Measurements from ENCODE around the gene TPK1.
"Not testable (repeated sequence)": the region's sequence is repeated elsewhere in the genome, so short reads cannot be mapped to it uniquely, and the experiment has no call there.

Gene TPK1

DNA sequence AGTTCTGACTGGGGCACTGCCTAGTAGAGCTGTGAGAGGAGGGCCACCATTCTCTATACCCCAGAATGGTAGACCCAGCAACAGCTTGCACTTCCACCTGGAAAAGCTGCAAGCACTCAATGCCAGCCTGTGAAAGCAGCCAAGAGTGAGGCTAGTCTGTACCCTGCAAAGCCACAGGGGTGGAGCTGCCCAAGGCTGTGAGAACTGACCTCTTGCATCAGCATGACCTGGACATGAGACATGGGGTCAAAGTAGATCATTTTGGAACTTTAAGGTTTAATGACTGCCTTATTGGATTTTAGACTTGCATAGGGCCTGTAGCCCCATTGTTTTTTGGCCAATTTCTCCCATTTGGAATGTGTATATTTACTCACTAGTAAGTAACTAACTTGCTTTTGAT, 206.3 kb downstream of the TPK1 start:
- DNase-seq (ENCODE audit: low spot score) = no peak

DNA sequence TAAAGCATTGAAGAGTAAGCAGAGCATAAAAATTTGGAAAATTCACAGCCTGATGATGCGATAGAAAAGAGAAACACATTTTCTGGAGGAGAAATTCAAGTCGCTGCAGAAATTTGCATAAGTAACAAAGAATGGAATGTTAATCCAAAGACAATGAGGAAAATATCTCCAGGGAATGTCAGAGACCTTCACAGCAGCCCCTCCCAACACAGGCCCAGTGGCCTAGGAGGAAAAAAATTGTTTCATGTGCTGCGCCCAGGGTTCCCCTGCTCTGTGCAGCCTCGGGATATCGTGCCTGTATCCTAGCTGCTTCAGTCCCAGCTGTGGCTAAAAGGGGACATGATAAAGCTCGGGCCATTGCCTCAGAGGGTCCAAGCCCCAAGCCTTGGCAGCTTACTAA, 206.8 kb downstream of the TPK1 start:
- DNase-seq (ENCODE audit: low spot score) = no peak

DNA sequence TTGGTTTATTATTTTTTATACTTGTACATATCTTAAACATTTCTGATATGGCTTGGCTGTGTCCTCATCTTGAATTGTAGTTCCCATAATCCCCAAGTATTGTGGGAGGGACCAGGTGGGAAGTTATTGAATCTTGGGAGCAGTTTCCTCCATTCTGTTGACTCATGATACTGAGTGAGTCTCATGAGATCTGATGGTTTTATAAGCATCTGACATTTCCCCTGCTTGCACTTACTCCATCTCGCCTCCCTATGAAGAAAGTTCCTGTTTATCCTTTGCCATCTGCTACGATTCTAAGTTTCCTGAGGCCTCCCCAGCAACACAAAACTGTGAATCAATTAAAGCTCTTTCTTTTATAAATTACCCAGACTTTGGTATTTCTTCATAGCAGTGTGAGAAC, 207.7 kb downstream of the TPK1 start:
- DNase-seq (ENCODE audit: low spot score) = no peak

DNA sequence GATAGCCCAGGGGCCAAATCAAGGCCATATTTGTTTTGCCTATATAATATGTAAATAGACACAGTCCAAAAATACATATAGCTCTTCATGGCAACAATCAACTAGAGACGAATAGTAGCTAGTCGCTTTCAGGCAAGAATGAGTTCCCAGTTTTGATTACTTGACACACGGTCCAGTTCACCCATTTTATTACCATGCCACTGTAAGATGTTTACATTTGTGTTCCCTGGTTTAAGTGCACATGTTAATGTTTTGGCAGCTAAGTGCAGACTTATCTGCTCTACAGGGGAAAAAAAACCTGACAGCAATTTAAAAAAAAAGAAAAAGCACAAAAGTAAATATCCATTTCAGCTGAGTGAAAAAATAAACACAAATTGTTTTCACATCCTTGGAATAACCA, 213.1 kb downstream of the TPK1 start:
- no peak for DNase-seq (ENCODE audit: low spot score)

DNA sequence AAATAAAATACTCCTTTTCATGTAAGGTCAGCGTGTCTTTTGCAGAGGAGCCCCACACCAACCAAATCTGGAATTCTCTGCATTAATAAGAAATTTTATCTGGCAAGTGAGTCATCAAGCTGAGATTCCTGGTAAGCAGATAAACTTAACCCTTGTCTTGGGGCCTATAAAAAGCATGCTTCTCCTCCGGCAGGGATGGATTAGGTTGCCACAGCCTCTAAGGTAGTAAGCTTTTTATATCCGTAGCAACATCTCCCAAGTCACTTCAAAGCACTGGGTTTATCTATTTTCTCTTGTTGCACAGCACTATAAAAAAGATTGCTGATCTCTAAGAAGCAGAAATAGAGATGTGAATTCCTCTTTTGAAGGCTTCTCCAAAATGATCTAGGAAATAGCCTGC, 229.6 kb downstream of the TPK1 start:
- DNase-seq (ENCODE audit: low spot score) = no peak

DNA sequence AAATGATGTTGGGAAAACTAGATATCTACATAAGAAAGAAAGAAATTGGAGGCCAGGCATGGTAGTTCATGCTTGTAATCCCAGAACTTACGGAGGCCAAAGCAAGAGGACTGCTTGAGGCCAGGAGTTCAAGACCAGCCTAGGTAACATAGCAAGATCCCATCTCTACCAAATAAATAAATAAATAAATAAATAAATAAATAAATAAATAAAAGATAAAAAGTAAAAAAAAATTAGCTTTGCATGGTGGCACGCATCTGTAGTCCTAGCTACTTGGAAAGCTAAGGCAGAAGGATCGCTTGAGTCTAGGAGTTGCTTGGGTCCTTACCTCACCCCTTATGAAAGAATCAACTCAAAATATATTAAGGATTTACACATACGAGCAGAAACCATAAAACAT, 238.9 kb downstream of the TPK1 start:
- no peak for DNase-seq (ENCODE audit: low spot score)

DNA sequence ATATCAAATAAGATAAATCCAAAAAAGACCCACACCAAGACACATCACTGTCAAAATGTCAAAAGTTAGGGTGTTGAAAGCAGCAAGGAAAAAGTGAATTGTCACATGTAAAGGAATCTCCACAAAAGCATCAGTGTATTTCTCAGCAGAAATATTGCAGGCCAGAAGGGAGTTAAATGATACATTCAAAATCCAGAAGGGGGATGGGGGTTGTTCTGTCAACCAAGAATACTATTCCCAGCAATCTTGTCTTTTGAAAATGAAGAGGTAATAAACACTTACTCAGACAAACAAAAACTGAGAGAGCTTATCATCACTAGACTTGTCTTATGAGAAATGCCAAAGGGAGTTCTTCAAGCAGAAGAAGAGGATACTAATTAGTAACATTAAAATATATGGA, 241.3 kb downstream of the TPK1 start:
- DNase-seq (ENCODE audit: low spot score) = no peak

DNA sequence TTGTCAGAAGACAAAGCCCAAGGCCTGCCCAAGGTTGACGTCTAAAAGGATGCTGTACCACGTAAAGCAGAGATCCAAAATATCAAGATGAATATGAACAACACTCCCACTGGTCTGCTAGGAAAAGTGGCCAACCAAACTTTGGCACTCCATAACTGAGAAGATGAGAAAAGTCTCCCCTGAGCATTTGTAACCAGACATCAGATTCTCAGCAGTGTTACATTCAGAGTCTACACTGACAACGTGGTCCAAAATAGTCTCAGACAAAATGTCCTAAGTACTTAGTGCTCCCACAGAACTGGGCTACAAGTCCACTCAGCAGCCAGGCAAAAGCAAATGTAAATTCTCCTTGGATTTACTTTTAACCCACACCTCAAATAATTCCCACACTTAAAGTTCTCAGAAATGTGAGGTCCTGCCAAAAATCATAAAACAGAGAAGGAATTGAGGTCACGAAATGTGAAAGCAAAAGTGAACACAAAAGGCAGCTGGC, 247.2 kb downstream of the TPK1 start:
- no peak for DNase-seq (ENCODE audit: low spot score)

DNA sequence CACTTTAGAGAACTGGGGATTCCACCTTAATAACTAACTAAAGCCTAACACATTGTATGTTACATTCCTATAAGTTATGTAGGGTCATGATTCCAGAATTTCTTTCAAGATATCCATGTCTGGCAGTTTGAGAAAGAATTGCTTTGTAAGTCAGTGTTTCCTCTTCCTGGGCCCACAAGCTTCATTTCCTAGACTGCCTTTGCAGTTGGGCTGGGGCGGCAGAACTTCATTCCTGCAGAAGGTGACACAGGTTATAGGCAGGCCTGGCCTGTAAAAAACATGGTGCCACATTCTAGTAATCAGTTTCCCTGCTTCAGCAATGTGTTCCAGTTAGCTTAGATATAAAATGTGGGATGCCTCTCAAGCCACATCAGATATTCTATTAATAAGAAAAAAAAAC, 248.2 kb downstream of the TPK1 start:
- DNase-seq (ENCODE audit: low spot score) = no peak

DNA sequence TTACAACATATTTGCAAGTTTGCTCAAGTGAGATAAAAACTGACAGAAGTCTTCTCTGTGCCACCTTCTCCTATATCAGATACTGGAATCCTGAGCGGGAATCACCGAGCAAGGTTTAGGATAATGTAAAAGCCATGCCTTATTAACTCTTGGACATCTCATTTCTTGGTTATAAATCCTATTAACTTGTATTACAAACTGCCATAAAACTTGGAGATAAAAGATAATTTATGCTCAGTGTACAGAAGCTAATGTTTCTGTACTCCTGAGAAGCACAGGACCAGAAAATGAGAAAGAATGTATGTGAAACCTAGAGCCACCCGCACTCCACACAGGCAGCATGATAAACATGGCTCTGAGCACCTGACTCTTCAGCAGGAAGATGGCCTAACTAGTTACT, 251.1 kb downstream of the TPK1 start:
- DNase-seq (ENCODE audit: low spot score) = no peak

DNA sequence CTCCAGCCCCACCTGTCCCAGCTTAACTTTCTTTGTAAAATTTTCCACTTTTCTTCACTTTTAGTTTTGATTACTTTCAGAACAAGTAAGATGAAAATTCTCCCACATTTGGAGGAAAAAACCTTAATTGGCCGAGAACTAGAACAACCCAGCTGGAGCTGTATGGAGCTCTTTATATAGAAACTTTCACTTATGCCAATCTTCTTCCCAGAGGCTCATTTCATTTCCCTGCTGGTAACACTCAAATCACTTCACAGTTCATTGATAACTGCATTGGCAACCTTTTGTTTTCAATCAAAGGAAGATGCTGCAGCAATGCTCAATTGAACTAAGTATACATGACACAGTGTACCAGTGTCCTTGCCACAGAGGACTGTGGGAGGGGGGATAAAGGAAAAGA, 256.2 kb downstream of the TPK1 start:
- no peak for DNase-seq (ENCODE audit: low spot score)

DNA sequence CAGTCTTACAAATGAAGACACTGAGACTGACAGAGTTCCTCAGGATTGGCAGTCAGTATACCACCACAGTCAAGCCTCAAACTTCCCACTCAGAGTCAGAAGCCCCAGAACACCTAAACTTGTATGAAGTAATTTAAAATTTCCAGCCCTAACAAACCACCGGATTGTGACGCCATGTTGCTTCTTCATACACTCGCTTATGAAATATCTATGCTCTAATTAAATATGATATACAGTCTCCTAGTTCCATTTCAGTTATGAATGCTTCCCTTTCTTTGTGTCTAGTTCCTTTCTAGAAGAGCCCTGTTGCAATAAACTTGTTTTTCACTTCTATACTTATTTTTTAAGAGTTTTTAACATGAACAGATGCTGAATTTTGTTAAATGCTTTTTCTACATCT, 260.4 kb downstream of the TPK1 start:
- no peak for DNase-seq (ENCODE audit: low spot score)

DNA sequence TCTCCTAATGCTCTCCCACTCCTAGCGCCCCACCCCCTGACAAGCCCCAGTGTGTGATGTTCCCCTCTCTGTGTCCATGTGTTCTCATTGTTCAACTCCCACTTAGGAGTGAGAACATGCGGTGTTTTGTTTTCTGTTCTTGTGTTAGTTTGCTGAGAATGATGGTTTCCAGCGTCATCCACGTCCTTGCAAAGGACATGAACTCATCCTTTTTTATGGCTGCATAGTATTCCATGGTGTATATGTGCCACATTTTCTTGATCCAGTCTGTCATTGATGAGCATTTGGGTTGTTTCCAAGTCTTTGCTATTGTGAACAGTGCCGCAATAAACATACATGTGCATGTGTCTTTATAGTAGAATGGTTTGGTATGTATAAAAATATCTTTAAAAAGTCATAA, 261.1 kb downstream of the TPK1 start:
- DNase-seq (ENCODE audit: low spot score) = not testable (repeated sequence)

DNA sequence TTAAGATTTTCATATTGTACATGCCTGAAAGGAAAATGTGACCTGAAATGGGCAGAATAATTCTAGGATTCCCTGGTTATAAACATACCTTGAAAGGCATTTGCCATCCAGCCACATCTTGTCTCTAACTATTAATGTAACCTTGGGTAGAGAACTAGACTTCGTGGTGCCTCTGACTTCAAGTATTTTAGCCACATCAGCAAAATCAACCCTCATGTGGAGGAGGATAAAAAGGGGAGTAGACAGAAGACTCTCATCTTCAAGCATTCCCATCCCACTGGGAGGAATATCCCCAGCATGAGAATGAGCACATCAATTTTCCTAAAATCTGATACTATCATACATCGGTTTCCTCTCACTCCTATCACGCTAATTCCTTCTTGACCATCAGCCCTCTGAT, 267.6 kb downstream of the TPK1 start:
- DNase-seq (ENCODE audit: low spot score) = no peak

DNA sequence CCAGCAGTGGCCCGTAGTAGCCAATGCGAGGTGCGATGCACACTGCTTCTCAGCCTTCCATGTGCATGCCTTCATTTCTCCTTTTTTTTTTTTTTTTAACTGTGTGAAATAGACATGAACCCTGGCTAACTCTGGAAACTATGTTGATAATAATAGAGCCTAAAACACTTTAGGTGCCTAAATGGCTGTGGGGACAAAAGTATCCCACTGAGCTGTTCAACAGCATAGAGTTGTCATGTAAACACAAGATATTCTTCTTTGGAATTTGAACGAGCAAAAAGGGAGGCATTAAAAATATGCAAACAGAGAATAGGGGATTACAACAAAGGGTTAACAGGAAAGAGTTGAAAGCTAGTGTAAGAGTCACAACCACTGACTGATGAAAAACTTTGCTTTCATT, 270.3 kb downstream of the TPK1 start:
- no peak for DNase-seq (ENCODE audit: low spot score)

DNA sequence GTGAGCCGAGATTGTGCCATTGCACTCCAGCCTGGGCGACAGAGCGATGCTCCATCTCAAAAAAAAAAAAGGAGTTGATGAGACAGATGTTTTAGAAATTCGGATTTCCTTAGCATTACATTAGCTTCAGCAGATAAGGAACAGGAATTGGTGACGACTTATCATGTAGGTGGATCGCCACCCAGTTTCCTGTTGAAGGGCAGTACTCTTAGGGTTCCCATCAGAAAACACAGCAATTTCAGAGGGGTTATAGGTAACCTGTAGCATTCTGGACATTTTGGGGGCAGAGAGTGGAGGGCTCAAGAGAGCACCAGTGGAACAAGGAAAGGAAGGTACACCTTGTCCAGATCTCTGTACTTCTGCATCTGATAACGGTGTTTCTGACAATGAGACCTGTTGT, 286.0 kb downstream of the TPK1 start:
- DNase-seq (ENCODE audit: low spot score) = no peak

DNA sequence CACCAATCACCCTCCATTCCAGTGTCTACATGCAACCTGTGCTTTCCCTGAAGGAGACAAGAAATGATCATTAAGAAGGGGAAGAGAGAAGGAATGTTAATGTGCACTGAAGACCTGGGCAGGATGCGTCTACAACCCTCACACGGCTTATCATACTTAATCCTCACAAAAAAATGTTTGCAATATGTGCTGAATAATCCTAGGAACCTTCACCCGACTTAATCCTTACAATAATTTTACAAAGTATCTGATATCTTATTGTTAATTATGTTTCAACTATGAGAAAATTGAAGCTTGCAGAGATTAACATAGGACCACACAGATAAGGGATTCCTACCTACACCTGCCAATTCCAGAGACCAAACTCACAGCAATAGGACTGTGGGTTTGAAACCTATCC, 287.3 kb downstream of the TPK1 start:
- no peak for DNase-seq (ENCODE audit: low spot score)

DNA sequence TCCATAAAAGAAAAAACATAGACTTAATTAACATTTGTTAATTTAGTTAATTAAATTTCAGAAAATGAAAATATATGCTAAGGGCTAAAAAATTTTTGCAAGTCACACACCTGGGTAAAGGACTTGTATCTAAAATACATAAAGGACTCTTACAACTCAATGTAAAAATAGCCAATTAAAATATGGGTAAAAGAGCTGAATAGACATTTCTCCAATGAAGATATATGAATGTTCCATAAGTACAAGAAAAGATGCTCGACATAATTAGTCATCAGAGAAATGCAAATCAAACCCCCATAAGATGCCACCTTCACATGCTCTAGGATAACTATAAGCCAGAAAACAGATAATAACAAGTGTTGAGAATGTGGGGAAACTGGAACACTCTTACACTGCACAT, 288.0 kb downstream of the TPK1 start:
- no peak for DNase-seq (ENCODE audit: low spot score)

DNA sequence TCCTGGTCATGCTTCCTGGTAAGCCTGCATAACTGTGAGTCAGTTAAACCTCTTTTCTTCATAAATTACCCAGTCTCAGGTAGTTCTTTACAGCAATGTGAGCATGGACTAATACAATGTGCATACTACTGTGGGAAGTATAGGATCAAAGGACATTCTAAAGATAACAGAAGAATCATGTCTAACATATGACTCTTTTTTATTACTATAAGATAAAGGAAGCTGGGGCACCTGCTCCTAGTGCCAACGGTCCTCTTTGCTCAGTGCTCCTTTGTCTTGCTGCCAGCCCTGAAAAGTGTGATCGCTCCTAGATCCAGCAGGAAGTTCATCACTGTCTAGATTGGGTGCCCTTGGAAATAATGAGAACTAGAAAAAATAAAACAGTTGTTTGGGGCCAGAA, 289.1 kb downstream of the TPK1 start:
- no peak for DNase-seq (ENCODE audit: low spot score)

DNA sequence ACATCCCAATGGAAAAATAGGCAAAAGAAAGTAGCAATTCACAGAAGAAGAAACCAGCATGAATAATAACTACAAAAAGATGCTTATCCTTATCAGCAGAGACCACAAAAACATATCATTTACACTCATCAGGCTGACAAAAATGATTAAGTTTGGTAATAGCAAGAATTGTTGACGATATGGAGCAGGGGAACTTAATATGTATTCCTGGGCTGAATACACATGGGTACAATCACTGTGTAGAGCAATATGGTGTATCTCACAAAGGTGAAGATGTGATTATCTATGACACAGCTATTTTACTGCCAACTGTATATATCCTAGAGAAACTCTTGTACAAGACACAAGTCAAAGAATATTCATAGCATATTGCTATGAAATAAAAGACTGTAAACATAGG, 290.5 kb downstream of the TPK1 start:
- no peak for DNase-seq (ENCODE audit: low spot score)

DNA sequence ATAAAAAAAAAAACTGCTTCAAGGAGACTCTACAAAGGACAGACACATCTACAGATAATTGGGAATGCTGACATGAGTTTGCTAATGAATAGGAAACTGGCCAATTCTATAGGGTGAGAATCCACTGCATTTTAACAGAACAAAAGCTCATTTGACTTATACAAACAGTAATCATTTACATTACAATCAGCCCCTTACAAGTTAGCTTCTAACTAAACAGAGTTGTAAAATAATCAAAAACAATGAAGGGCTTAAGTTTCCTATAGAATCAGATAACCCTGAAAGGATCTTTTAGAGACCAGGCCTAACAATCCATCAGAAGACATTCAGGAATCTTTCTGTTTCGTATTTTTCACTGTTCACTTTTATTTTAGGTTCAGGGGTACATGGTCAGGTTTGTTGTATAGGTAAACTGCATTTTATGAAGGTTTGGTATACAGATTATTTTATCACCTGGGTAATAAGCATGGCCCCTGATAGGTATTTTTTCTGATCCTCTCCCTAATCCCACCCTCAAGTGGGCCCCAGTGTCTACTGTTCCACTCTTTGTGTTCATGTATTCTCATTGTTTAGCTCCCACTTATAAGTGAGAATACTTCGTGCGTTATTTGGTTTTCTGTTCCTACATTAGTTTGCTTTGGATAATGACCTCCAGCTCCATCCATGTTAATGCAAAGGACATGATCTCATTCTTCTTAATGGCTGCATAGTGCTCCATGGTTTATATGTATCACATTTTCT, 301.0 kb downstream of the TPK1 start:
- DNase-seq (ENCODE audit: low spot score) = no peak

DNA sequence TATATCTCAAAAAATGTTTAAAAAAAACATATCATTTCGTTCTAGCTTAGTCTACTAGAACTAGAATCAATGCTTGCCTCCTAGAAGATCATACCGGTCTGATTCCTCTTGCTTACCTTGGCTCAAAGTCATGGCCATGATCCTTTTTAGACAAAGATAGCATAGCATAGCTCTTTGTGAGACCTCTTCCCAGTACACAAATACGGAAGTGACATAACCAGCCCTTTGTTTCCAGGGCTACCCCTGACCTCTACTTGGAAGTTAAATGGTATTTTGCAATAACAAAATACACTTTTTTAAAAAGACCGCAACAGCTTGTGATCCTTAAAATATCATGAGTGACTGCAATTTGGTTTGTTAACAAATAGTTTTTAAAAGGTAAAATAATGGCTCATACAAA, 301.7 kb downstream of the TPK1 start:
- no peak for DNase-seq (ENCODE audit: low spot score)

DNA sequence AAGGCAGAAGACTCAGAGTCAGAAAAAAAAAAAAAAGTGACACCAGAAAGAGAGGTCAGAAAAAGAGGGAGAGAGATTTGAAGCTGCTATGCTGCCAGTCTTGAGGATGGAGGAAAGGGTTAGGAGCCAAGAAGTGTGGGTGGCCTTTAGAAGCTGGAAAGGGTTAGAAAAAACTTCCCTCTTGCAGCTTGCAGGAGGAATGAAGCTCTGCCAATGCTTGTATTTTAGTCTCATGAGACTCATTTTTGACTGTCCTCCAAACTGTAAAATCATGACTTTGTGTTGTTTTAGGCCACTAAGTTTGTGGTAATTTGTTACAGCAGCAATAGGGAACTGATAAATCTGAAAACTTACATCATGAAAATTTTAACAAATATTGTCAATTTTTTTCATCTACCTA, 304.7 kb downstream of the TPK1 start:
- no peak for DNase-seq (ENCODE audit: low spot score)

DNA sequence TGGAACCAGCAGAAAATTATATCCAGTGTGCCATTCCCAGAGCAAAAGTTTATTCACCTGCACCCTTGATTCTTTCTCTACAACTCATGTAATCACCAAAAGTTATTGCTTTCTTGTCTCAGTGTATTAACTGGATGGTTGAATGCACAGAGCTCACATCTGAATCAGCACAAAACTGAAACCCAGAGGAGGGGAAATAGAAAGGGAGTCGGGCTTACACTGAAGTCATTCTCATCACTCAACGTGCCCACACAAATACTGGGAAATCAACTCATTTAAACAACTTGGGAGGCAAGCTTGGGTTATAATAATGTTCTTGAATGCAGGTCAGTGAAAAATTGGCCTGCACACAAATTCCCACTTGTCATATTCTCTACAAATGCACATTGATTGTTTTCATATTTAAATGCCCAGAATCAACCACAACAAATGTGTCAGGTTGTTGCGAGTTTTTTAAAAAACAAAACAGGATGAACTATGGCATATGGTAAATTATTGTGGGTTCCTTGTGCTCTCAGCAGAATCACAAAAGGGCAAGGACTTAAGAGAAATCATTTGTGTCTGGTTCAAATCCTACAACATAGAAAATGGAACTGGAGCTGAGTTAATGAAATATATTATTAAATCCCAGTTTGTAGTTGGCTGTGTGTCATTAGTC, 306.5 kb downstream of the TPK1 start:
- DNase-seq (ENCODE audit: low spot score) = no peak

All from hematopoietic multipotent progenitor cell treated with erythropoietin and hydrocortisone succinate and interleukin-3 and kit ligand, for 15 days (in vitro differentiated cells).